ENCODE measurements around the gene CFAP74.

GRCh38 chr1:1883092-1883873 is 120.3 kb downstream of the CFAP74 start:
- TF ChIP-seq CTCF (IDR thresholded peaks at IDR 0.05; ENCODE audit: poor library complexity) (no peak), EZH2 (IDR thresholded peaks at IDR 0.05; ENCODE audit: borderline replicate concordance) (no peak), EZH2phosphoT487 (IDR thresholded peaks at IDR 0.05; ENCODE audit: low read depth, severe bottlenecking, unreplicated experiment) (no peak)
